Esophagus squamous epithelium (tissue), 5 donors: Measurements from ENCODE around the gene B3GNT4. TPM values are rescaled to one million over a fixed set of nuclear protein-coding genes. Genes with fewer than 3 reads are reported as not detected.

ENCODE experiments used
- DNase-seq: peaks from one replicate; lab custom pipeline; 2025; lab: John Stamatoyannopoulos, UW
- H3K27ac ChIP-seq, 4 donors: fragments of 200-600 bp; sonication (generic); one replicate each; pipeline ENCODE4 v1.5.1; 2016 to 2019; ENCODE audit warnings: mild to moderate bottlenecking in 1 of 4
- H3K27me3 ChIP-seq, 4 donors: fragments of 200-600 bp; sonication (generic); 1 replicate in 3 of 4; 2 replicates in 1 of 4; pipeline versions ENCODE4 v1.5.1 to v1.6.0; 2017 to 2021; ENCODE audit warnings: antibody characterized with exemption in 1 of 4
- H3K36me3 ChIP-seq, 3 donors: fragments of 200-600 bp; sonication (generic); one replicate each; pipeline ENCODE4 v1.5.1; 2016 to 2019
- H3K4me1 ChIP-seq, 3 donors: fragments of 200-600 bp; sonication (generic); one replicate each; pipeline ENCODE4 v1.5.1; 2017 to 2019
- H3K4me3 ChIP-seq, 4 donors: fragments of 200-600 bp; sonication (generic); 1 replicate in 3 of 4; 2 replicates in 1 of 4; pipeline ENCODE4 v1.5.1; 2016 to 2019; ENCODE audit warnings: mild to moderate bottlenecking in 2 of 4, moderate library complexity in 1 of 4
- H3K9me3 ChIP-seq, 3 donors: fragments of 200-600 bp; sonication (generic); one replicate each; pipeline ENCODE4 v1.5.1; 2016 to 2019
- CTCF ChIP-seq, 6 experiments: fragments of 450-650 bp in 4 of 6; fragments of 200-600 bp in 2 of 6; sonication (generic) in 2 of 6; IDR thresholded peaks; one replicate each; pipeline ENCODE4 v1.5.1; 2016 to 2019; ENCODE audit warnings: antibody characterized with exemption in 6 of 6, mild to moderate bottlenecking in 4 of 6, moderate library complexity in 4 of 6
- POLR2A ChIP-seq, 4 donors: fragments of 450-650 bp; IDR thresholded peaks; one replicate each; pipeline ENCODE4 v1.6.1; 2017; ENCODE audit warnings: antibody characterized with exemption in 4 of 4, mild to moderate bottlenecking in 4 of 4, moderate library complexity in 3 of 4
- WGBS, 2 donors: methylation state at CpG; one replicate each; pipeline ENCODE4 v1.1.5; 2018; 5-methylcytosine and 5-hydroxymethylcytosine counted together
- intact Hi-C: fragments of 100-400 bp; cut with DNase I; formaldehyde crosslinking; loops from one replicate; pipeline ENCODE4 v1.15.0; 2022
- total RNA-seq, 4 donors: library from RNA; depleted of rRNA; stranded (reverse); fragments of >200 nt; gene quantifications; one replicate each; pipeline ENCODE4 v1.1.0, GENCODE V29; 2016
- donor health status: DM: yes; HTN: yes; CAD: no.

Gene B3GNT4
- total RNA-seq, 4 donors from 2014 or later = 0.35 to 1.1 (median 0.47) TPM

- Histone ChIP-seq H3K4me3 (no peak overlapping the region), H3K27me3 (no peaks in the 10 kb centered on the region), H3K9me3 (no peaks in the 10 kb centered on the region), H3K4me1 (peaks cover 8 to 11% (median 8%) of the 10 kb centered on the region in 3 donors), H3K36me3 (peaks cover 7 to 80% (median 23%) of the 10 kb centered on the region in 3 donors), H3K27ac (no peak overlapping the region)
- TF ChIP-seq CTCF (IDR thresholded peaks at IDR 0.05) (no peak), POLR2A (IDR thresholded peaks at IDR 0.05) (no peak)
- DNase-seq = no peak
- WGBS, 2 donors = 81 to 86% methylated on average over 5 to 6 of the region's 6 CpGs
- intact Hi-C loops = no loop called here
Measured at GRCh38 chr12:122230798-122231197, 27.3 kb downstream of the B3GNT4 start.

- TF ChIP-seq POLR2A (IDR thresholded peaks at IDR 0.05) (no peak), CTCF (IDR thresholded peaks at IDR 0.05) (no peak)
- Histone ChIP-seq H3K27ac (no peak overlapping the region), H3K27me3 (no peaks in the 10 kb centered on the region), H3K4me3 (no peak overlapping the region), H3K36me3 (peaks cover 7 to 96% (median 23%) of the 10 kb centered on the region in 3 donors), H3K9me3 (no peaks in the 10 kb centered on the region), H3K4me1 (no peaks in the 10 kb centered on the region)
- no peak for DNase-seq
- intact Hi-C loops = no loop called here
- WGBS, 2 donors = 81 to 100% methylated on average over 1 to 4 of the region's 10 CpGs
Measured at GRCh38 chr12:122232691-122233090, 29.2 kb downstream of the B3GNT4 start.

GRCh38 chr12:122235741-122236140 lies 32.2 kb downstream of the B3GNT4 start:
- no peaks in the 10 kb centered on the region for H3K4me1 ChIP-seq
- H3K9me3 ChIP-seq = no peaks in the 10 kb centered on the region
- H3K27me3 ChIP-seq = no peaks in the 10 kb centered on the region
- no peak for DNase-seq
- peaks cover 7 to 96% (median 21%) of the 10 kb centered on the region in 3 donors for H3K36me3 ChIP-seq
- intact Hi-C loops = no loop called here
- TF ChIP-seq CTCF (IDR thresholded peaks at IDR 0.05) (no peak), POLR2A (IDR thresholded peaks at IDR 0.05) (no peak)
- H3K4me3 ChIP-seq = no peak overlapping the region
- H3K27ac ChIP-seq = no peak overlapping the region
- 87 to 97% methylated on average over 4 to 7 of the region's 7 CpGs for WGBS, 2 donors

DNA sequence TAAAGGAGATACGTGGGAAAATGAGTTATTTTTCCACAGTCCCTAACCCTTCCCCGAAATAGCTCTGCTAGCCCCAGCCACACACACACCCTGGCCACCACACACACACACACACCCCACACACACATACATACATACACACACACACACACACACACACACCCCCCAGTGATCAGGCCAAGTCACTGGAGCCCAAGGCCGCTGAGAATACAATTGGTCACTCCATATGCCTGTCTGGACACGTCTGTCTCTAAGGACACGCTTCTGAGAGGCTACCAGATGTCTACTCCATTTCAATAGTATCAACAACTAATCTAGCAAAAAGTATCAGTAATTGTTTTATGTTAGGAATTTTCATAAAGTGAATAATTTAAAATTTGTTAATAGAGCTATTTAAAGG lies 35.4 kb downstream of the B3GNT4 start:
- Histone ChIP-seq H3K9me3 (no peaks in the 10 kb centered on the region), H3K4me3 (no peak overlapping the region), H3K4me1 (no peaks in the 10 kb centered on the region), H3K27ac (no peak overlapping the region), H3K36me3 (peaks cover 4 to 94% (median 22%) of the 10 kb centered on the region in 3 donors), H3K27me3 (no peaks in the 10 kb centered on the region)
- 85 to 87% methylated on average over 5 of the region's 5 CpGs for WGBS, 2 donors
- intact Hi-C loops = no loop called here
- TF ChIP-seq CTCF (IDR thresholded peaks at IDR 0.05) (no peak), POLR2A (IDR thresholded peaks at IDR 0.05) (no peak)
- no peak for DNase-seq

- no peak for DNase-seq
- H3K4me3 ChIP-seq = no peak overlapping the region
- H3K36me3 ChIP-seq = peaks cover 0 to 80% (median 14%) of the 10 kb centered on the region in 3 donors
- intact Hi-C loops = no loop called here
- H3K27ac ChIP-seq = no peak overlapping the region
- TF ChIP-seq CTCF (IDR thresholded peaks at IDR 0.05) (no peak), POLR2A (IDR thresholded peaks at IDR 0.05) (no peak)
- no peaks in the 10 kb centered on the region for H3K27me3 ChIP-seq
- no peaks in the 10 kb centered on the region for H3K4me1 ChIP-seq
- H3K9me3 ChIP-seq = no peaks in the 10 kb centered on the region
- WGBS, 2 donors = 67 to 76% methylated on average over 6 of the region's 6 CpGs
Measured at GRCh38 chr12:122243965-122244364, 40.5 kb downstream of the B3GNT4 start.
